ENCODE measurements around the gene MYL9.
A peak's percentile ranks its signal among the peaks of the same experiment; 100 is the strongest.

The MYL9 gene

GRCh38 chr20:36541768-36542488, 609 bp downstream of the MYL9 start:
- Mint-ChIP-seq H3K9me3 (ENCODE audit: low read depth) (no peaks in the 10 kb centered on the region), H3K4me3 (no peak overlapping the region), H3K27me3 (no peaks in the 10 kb centered on the region), H3K36me3 (no peaks in the 10 kb centered on the region), H3K4me1 (ENCODE audit: low read depth) (peaks cover 4% of the 10 kb centered on the region), H3K27ac (no peak overlapping the region)

GRCh38 chr20:36542516-36543183, 1.3 kb downstream of the MYL9 start:
- peaks cover 4% of the 10 kb centered on the region for H3K4me1 Mint-ChIP-seq (ENCODE audit: low read depth)
- H3K36me3 Mint-ChIP-seq = no peaks in the 10 kb centered on the region
- no peaks in the 10 kb centered on the region for H3K27me3 Mint-ChIP-seq
- H3K9me3 Mint-ChIP-seq (ENCODE audit: low read depth) = no peaks in the 10 kb centered on the region
- no peak overlapping the region for H3K27ac Mint-ChIP-seq
- no peak overlapping the region for H3K4me3 Mint-ChIP-seq

- Mint-ChIP-seq H3K27me3 (no peaks in the 10 kb centered on the region), H3K4me3 (no peak overlapping the region), H3K4me1 (ENCODE audit: low read depth) (peaks cover 4% of the 10 kb centered on the region), H3K9me3 (ENCODE audit: low read depth) (no peaks in the 10 kb centered on the region), H3K36me3 (no peaks in the 10 kb centered on the region), H3K27ac (no peak overlapping the region)
These were observed 2.1 kb downstream of the MYL9 start for GRCh38 chr20:36543184-36544133.

GRCh38 chr20:36544134-36545018, 3.1 kb downstream of the MYL9 start:
- Mint-ChIP-seq H3K9me3 (ENCODE audit: low read depth) (no peaks in the 10 kb centered on the region), H3K27me3 (no peaks in the 10 kb centered on the region), H3K4me3 (no peak overlapping the region), H3K4me1 (ENCODE audit: low read depth) (peaks cover 4% of the 10 kb centered on the region), H3K27ac (no peak overlapping the region), H3K36me3 (no peaks in the 10 kb centered on the region)

GRCh38 chr20:36546111-36546736, 4.9 kb downstream of the MYL9 start:
- no peak overlapping the region for H3K27ac Mint-ChIP-seq
- peaks cover 1% of the 10 kb centered on the region for H3K4me1 Mint-ChIP-seq (ENCODE audit: low read depth)
- H3K36me3 Mint-ChIP-seq = no peaks in the 10 kb centered on the region
- no peaks in the 10 kb centered on the region for H3K27me3 Mint-ChIP-seq
- H3K9me3 Mint-ChIP-seq (ENCODE audit: low read depth) = no peaks in the 10 kb centered on the region
- no peak overlapping the region for H3K4me3 Mint-ChIP-seq

GRCh38 chr20:36547186-36548005, 6.1 kb downstream of the MYL9 start:
- no peak overlapping the region for H3K4me3 Mint-ChIP-seq
- peaks cover 1% of the 10 kb centered on the region for H3K4me1 Mint-ChIP-seq (ENCODE audit: low read depth)
- no peak overlapping the region for H3K27ac Mint-ChIP-seq
- H3K27me3 Mint-ChIP-seq = no peaks in the 10 kb centered on the region
- H3K9me3 Mint-ChIP-seq (ENCODE audit: low read depth) = no peaks in the 10 kb centered on the region
- H3K36me3 Mint-ChIP-seq = no peaks in the 10 kb centered on the region

GRCh38 chr20:36548006-36548315, 6.6 kb downstream of the MYL9 start:
- no peak overlapping the region for H3K4me3 Mint-ChIP-seq
- H3K27me3 Mint-ChIP-seq = no peaks in the 10 kb centered on the region
- peaks cover 1% of the 10 kb centered on the region for H3K4me1 Mint-ChIP-seq (ENCODE audit: low read depth)
- no peaks in the 10 kb centered on the region for H3K9me3 Mint-ChIP-seq (ENCODE audit: low read depth)
- H3K27ac Mint-ChIP-seq = no peak overlapping the region
- H3K36me3 Mint-ChIP-seq = no peaks in the 10 kb centered on the region

- Mint-ChIP-seq H3K27me3 (no peaks in the 10 kb centered on the region), H3K4me1 (ENCODE audit: low read depth) (no peaks in the 10 kb centered on the region), H3K4me3 (no peak overlapping the region), H3K36me3 (no peaks in the 10 kb centered on the region), H3K9me3 (ENCODE audit: low read depth) (no peaks in the 10 kb centered on the region), H3K27ac (peak overlapping the region; percentile 46)
These were observed 7.6 kb downstream of the MYL9 start for GRCh38 chr20:36548704-36549627.

- H3K4me1 Mint-ChIP-seq (ENCODE audit: low read depth) = no peaks in the 10 kb centered on the region
- H3K36me3 Mint-ChIP-seq = no peaks in the 10 kb centered on the region
- H3K27ac Mint-ChIP-seq = no peak overlapping the region
- no peaks in the 10 kb centered on the region for H3K9me3 Mint-ChIP-seq (ENCODE audit: low read depth)
- H3K4me3 Mint-ChIP-seq = no peak overlapping the region
- H3K27me3 Mint-ChIP-seq = no peaks in the 10 kb centered on the region
These were observed 8.3 kb downstream of the MYL9 start for GRCh38 chr20:36549628-36549941.

- no peak overlapping the region for H3K4me3 Mint-ChIP-seq
- H3K36me3 Mint-ChIP-seq = no peaks in the 10 kb centered on the region
- H3K27ac Mint-ChIP-seq = no peak overlapping the region
These were observed 8.8 kb downstream of the MYL9 start for GRCh38 chr20:36549942-36550789.

GRCh38 chr20:36550790-36551299, 9.5 kb downstream of the MYL9 start:
- H3K27me3 Mint-ChIP-seq = no peaks in the 10 kb centered on the region
- H3K9me3 Mint-ChIP-seq (ENCODE audit: low read depth) = no peaks in the 10 kb centered on the region
- H3K4me1 Mint-ChIP-seq (ENCODE audit: low read depth) = no peaks in the 10 kb centered on the region
- no peak overlapping the region for H3K4me3 Mint-ChIP-seq
- no peak overlapping the region for H3K27ac Mint-ChIP-seq
- H3K36me3 Mint-ChIP-seq = no peaks in the 10 kb centered on the region

More at GRCh38 chr20:36549942-36550789, 8.8 kb downstream of the MYL9 start:
- Mint-ChIP-seq H3K27me3 (no peaks in the 10 kb centered on the region), H3K4me1 (ENCODE audit: low read depth) (no peaks in the 10 kb centered on the region), H3K9me3 (ENCODE audit: low read depth) (no peaks in the 10 kb centered on the region)

GRCh38 chr20:36555248-36555647, 13.9 kb downstream of the MYL9 start:
- no peak overlapping the region for H3K27ac Mint-ChIP-seq
- H3K9me3 Mint-ChIP-seq (ENCODE audit: low read depth) = no peaks in the 10 kb centered on the region
- no peaks in the 10 kb centered on the region for H3K27me3 Mint-ChIP-seq
- peaks cover 8% of the 10 kb centered on the region for H3K4me1 Mint-ChIP-seq (ENCODE audit: low read depth)
- no peaks in the 10 kb centered on the region for H3K36me3 Mint-ChIP-seq
- no peak overlapping the region for H3K4me3 Mint-ChIP-seq
